ENCODE data around the gene CH25H. TPM values are rescaled to one million over a fixed set of nuclear protein-coding genes. Genes with fewer than 3 reads are reported as not detected.

Gene CH25H
- total RNA-seq, 1 experiment from 2014 or later = not detected

- Histone ChIP-seq H3K9me3 (ENCODE audit: insufficient read depth, low read depth) (no peaks in the 10 kb centered on the region), H3K4me1 (replicated peaks; ENCODE audit: insufficient read depth) (no peaks in the 10 kb centered on the region), H3K4me2 (no peak overlapping the region), H2AFZ (no peak overlapping the region), H3K4me3 (no peak overlapping the region), H3K27ac (no peak overlapping the region), H3K27me3 (ENCODE audit: insufficient read depth, low read depth) (no peaks in the 10 kb centered on the region), H4K20me1 (ENCODE audit: insufficient read depth) (no peaks in the 10 kb centered on the region), H3K9me2 (ENCODE audit: insufficient read depth) (no peaks in the 10 kb centered on the region), H3K79me2 (ENCODE audit: low read depth) (no peaks in the 10 kb centered on the region), H3K36me3 (ENCODE audit: low read depth) (no peaks in the 10 kb centered on the region), H3F3A (ENCODE audit: insufficient read depth, low read depth) (no peaks in the 10 kb centered on the region)
- DNase-seq = no peak
- BruUV-seq (replicated peaks) = no TSS peak
- POLR2A ChIA-PET (ENCODE audit: unreplicated experiment) = no interaction called here
- intact Hi-C loops (cut with micrococcal nuclease; ENCODE audit: unreplicated experiment) = no loop called here
- no peak for TF ChIP-seq CTCF (conservative IDR thresholded peaks at IDR 0.05)
- CTCF ChIA-PET = no interaction called here
Measured at GRCh38 chr10:89167915-89168314, 39.2 kb downstream of the CH25H start.

GRCh38 chr10:89165923-89166322 lies 41.2 kb downstream of the CH25H start:
- no peak overlapping the region for H3K27ac ChIP-seq
- TF ChIP-seq EZH2 (IDR thresholded peaks at IDR 0.05; ENCODE audit: low read depth) (no peak), CTCF (conservative IDR thresholded peaks at IDR 0.05) (no peak)
- ChIA-PET CTCF (no interaction called here), POLR2A (ENCODE audit: unreplicated experiment) (no interaction called here)
- no peaks in the 10 kb centered on the region for H3K9me2 ChIP-seq (ENCODE audit: insufficient read depth)
- BruUV-seq (replicated peaks) = no TSS peak
- intact Hi-C loops (cut with micrococcal nuclease; ENCODE audit: unreplicated experiment) = no loop called here
- no peak overlapping the region for H3K4me2 ChIP-seq
- no peaks in the 10 kb centered on the region for H3K27me3 ChIP-seq (ENCODE audit: insufficient read depth, low read depth)
- no peaks in the 10 kb centered on the region for H3K36me3 ChIP-seq (ENCODE audit: low read depth)
- no peaks in the 10 kb centered on the region for H3F3A ChIP-seq (ENCODE audit: insufficient read depth, low read depth)
- DNase-seq = no peak
- H3K4me1 ChIP-seq (replicated peaks; ENCODE audit: insufficient read depth) = no peaks in the 10 kb centered on the region
- H4K20me1 ChIP-seq (ENCODE audit: insufficient read depth) = no peaks in the 10 kb centered on the region
- H3K9me3 ChIP-seq (ENCODE audit: insufficient read depth, low read depth) = no peaks in the 10 kb centered on the region
- no peak overlapping the region for H3K4me3 ChIP-seq
- H3K79me2 ChIP-seq (ENCODE audit: low read depth) = no peaks in the 10 kb centered on the region
- H2AFZ ChIP-seq = no peak overlapping the region

GRCh38 chr10:89164920-89165319 lies 42.2 kb downstream of the CH25H start:
- intact Hi-C loops (cut with micrococcal nuclease; ENCODE audit: unreplicated experiment) = no loop called here
- no peaks in the 10 kb centered on the region for H3K9me3 ChIP-seq (ENCODE audit: insufficient read depth, low read depth)
- no peaks in the 10 kb centered on the region for H4K20me1 ChIP-seq (ENCODE audit: insufficient read depth)
- TF ChIP-seq CTCF (conservative IDR thresholded peaks at IDR 0.05) (no peak), EZH2 (IDR thresholded peaks at IDR 0.05; ENCODE audit: low read depth) (no peak)
- no peak overlapping the region for H3K27ac ChIP-seq
- DNase-seq = no peak
- H3K79me2 ChIP-seq (ENCODE audit: low read depth) = no peaks in the 10 kb centered on the region
- CTCF ChIA-PET = no interaction called here
- no peak overlapping the region for H2AFZ ChIP-seq
- no peaks in the 10 kb centered on the region for H3K4me1 ChIP-seq (replicated peaks; ENCODE audit: insufficient read depth)
- no peaks in the 10 kb centered on the region for H3K9me2 ChIP-seq (ENCODE audit: insufficient read depth)
- BruUV-seq (replicated peaks) = no TSS peak
- no peak overlapping the region for H3K4me2 ChIP-seq
- no peaks in the 10 kb centered on the region for H3K27me3 ChIP-seq (ENCODE audit: insufficient read depth, low read depth)
- H3F3A ChIP-seq (ENCODE audit: insufficient read depth, low read depth) = no peaks in the 10 kb centered on the region
- no peak overlapping the region for H3K4me3 ChIP-seq
- POLR2A ChIA-PET (ENCODE audit: unreplicated experiment) = no interaction called here
- no peaks in the 10 kb centered on the region for H3K36me3 ChIP-seq (ENCODE audit: low read depth)
